SIG-M5 (cell line): ENCODE measurements around the gene PGLYRP1.

ENCODE experiments used
- DNase-seq: peaks from one replicate; lab custom pipeline; 2025; lab: John Stamatoyannopoulos, UW

The PGLYRP1 gene

GRCh38 chr19:46022431-46023310 is at the start of gene PGLYRP1:
TSS of gene PGLYRP1 (minus strand) at chr19:46023053. CDS start at chr19:46023021, 32 bp downstream.
- no peak for DNase-seq

GRCh38 chr19:46069806-46070341 is 47.0 kb upstream of the PGLYRP1 start:
- no peak for DNase-seq

GRCh38 chr19:46068345-46069258 is 45.7 kb upstream of the PGLYRP1 start:
- no peak for DNase-seq

- DNase-seq = no peak
Measured at GRCh38 chr19:46067691-46068090, 44.8 kb upstream of the PGLYRP1 start.

GRCh38 chr19:46066471-46066870 is 43.6 kb upstream of the PGLYRP1 start:
- no peak for DNase-seq

- no peak for DNase-seq
Measured at GRCh38 chr19:46065486-46066071, 42.7 kb upstream of the PGLYRP1 start.

GRCh38 chr19:46063201-46063600 is 40.3 kb upstream of the PGLYRP1 start:
- DNase-seq = no peak

- DNase-seq = no peak
Measured at GRCh38 chr19:46060012-46060411, 37.2 kb upstream of the PGLYRP1 start.

- no peak for DNase-seq
Measured at GRCh38 chr19:46058778-46059177, 35.9 kb upstream of the PGLYRP1 start.

- no peak for DNase-seq
Measured at GRCh38 chr19:46056536-46056935, 33.7 kb upstream of the PGLYRP1 start.

- no peak for DNase-seq
Measured at GRCh38 chr19:46052896-46053295, 30.0 kb upstream of the PGLYRP1 start.

GRCh38 chr19:46049597-46049996 is 26.7 kb upstream of the PGLYRP1 start:
- no peak for DNase-seq

- DNase-seq = no peak
Measured at GRCh38 chr19:46043519-46043918, 20.7 kb upstream of the PGLYRP1 start.

GRCh38 chr19:46042252-46042883 is 19.5 kb upstream of the PGLYRP1 start:
- DNase-seq = no peak

GRCh38 chr19:46040952-46041500 is 18.2 kb upstream of the PGLYRP1 start, which contains the start of gene IGFL4:
TSS of gene IGFL4 (minus strand) at chr19:46041002. CDS start at chr19:46040962, 40 bp downstream.
- no peak for DNase-seq

GRCh38 chr19:46040125-46040524 is 17.3 kb upstream of the PGLYRP1 start:
- DNase-seq = no peak

GRCh38 chr19:46036744-46037128 is 13.9 kb upstream of the PGLYRP1 start:
- no peak for DNase-seq

GRCh38 chr19:46035986-46036743 is 13.3 kb upstream of the PGLYRP1 start:
- DNase-seq = no peak

- DNase-seq = no peak
Measured at GRCh38 chr19:46035546-46035945, 12.7 kb upstream of the PGLYRP1 start.

- no peak for DNase-seq
Measured at GRCh38 chr19:46033401-46033800, 10.5 kb upstream of the PGLYRP1 start.
